H1 (cell line): ENCODE results near the gene KDELR1. TPM values are rescaled to one million over a fixed set of nuclear protein-coding genes. Genes with fewer than 3 reads are reported as not detected.
A peak's percentile ranks its signal among the peaks of the same experiment; 100 is the strongest.

Source experiments
- ATF3 ChIP-seq: IDR thresholded peaks from 2 replicates; pipeline ENCODE4 v1.6.1; 2011; ENCODE audit warnings: low read depth, mild to moderate bottlenecking, low read length; ENCODE audit not compliant: insufficient read depth
- BRCA1 ChIP-seq: IDR thresholded peaks from 2 replicates; pipeline ENCODE4 v1.6.1; 2012; ENCODE audit warnings: low read depth, low read length, improper control_type of control experiment
- CBX5 ChIP-seq: fragments of 300-800, 300-1000 bp; sonication (generic); IDR thresholded peaks from 2 replicates; pipeline ENCODE4 v1.7.1; 2016; ENCODE audit warnings: antibody characterized with exemption, low read length, low read depth
- CHD1 ChIP-seq: IDR thresholded peaks from 2 replicates; pipeline ENCODE4 v1.6.1; 2012; ENCODE audit warnings: low read depth, low read length, improper control_type of control experiment
- CHD2 ChIP-seq: IDR thresholded peaks from 2 replicates; pipeline ENCODE4 v1.6.1; 2012; ENCODE audit warnings: low read length, improper control_type of control experiment
- CREB1 ChIP-seq: IDR thresholded peaks from 2 replicates; pipeline ENCODE4 v1.6.1; 2012; ENCODE audit warnings: inconsistent platforms
- EGR1 ChIP-seq: IDR thresholded peaks from 2 replicates; pipeline ENCODE4 v1.6.1; 2011; ENCODE audit warnings: low read depth, low read length, borderline replicate concordance
- GTF2F1 ChIP-seq: IDR thresholded peaks from 2 replicates; pipeline ENCODE4 v1.6.1; 2012; ENCODE audit warnings: low read depth, low read length, improper control_type of control experiment, borderline replicate concordance
- JUND ChIP-seq: IDR thresholded peaks from 2 replicates; pipeline ENCODE4 v1.6.1; 2011; ENCODE audit warnings: mild to moderate bottlenecking, improper control_type of control experiment, low read length
- KDM4A ChIP-seq: IDR thresholded peaks from one replicate; pipeline ENCODE4 v1.7.1; 2012; ENCODE audit warnings: low read depth, mild to moderate bottlenecking, moderate library complexity, low read length, inconsistent platforms; ENCODE audit not compliant: severe bottlenecking
- POLR2A ChIP-seq, 2 experiments: IDR thresholded peaks; 1 replicate in 1 of 2; 2 replicates in 1 of 2; pipeline ENCODE4 v1.6.1; 2011; ENCODE audit warnings: low read depth in 2 of 2, low read length in 2 of 2, mild to moderate bottlenecking in 2 of 2; ENCODE audit errors: control extremely low read depth in 1 of 2
- POU5F1 ChIP-seq: IDR thresholded peaks from 2 replicates; pipeline ENCODE4 v1.6.1; 2011; ENCODE audit warnings: low read depth, mild to moderate bottlenecking, low read length, moderate library complexity
- RXRA ChIP-seq: IDR thresholded peaks from 2 replicates; pipeline ENCODE4 v1.6.1; 2011; ENCODE audit warnings: low read depth, mild to moderate bottlenecking, low read length, moderate library complexity; ENCODE audit not compliant: insufficient read depth
- SP4 ChIP-seq: IDR thresholded peaks from 2 replicates; pipeline ENCODE4 v1.6.1; 2012; ENCODE audit warnings: low read length, inconsistent platforms
- TCF12 ChIP-seq: IDR thresholded peaks from 2 replicates; pipeline ENCODE4 v1.6.1; 2011; ENCODE audit warnings: low read depth, mild to moderate bottlenecking, low read length
- TEAD4 ChIP-seq: IDR thresholded peaks from 2 replicates; pipeline ENCODE4 v1.6.1; 2012; ENCODE audit warnings: low read depth, low read length, inconsistent platforms, mixed read lengths
- YY1 ChIP-seq: IDR thresholded peaks from 2 replicates; pipeline ENCODE4 v1.6.1; 2011; ENCODE audit warnings: low read depth, mild to moderate bottlenecking, low read length
- polyA plus RNA-seq, 7 experiments: library from polyadenylated mRNA; depleted of rRNA in 3 of 7; stranded (reverse) in 5 of 7; unstranded in 2 of 7; fragments of >200 nt in 5 of 7; fragments of 200-250 nt in 2 of 7; gene quantifications; 1 replicate in 5 of 7; 2 replicates in 1 of 7; 4 replicates in 1 of 7; pipeline versions ENCODE4 v1.2.1 to v1.2.3, GENCODE V29; 2011 to 2013; ENCODE audit warnings: missing spikeins in 2 of 7, mixed read lengths in 2 of 7
- total RNA-seq: library from RNA; stranded (reverse); fragmentation: NEBNext Ultra II Directional; extraction: Animal tissue kit (Norgen Biotek cat#: 25700); gene quantifications from 2 replicates; pipeline ENCODE4 v1.2.1, GENCODE V29; 2021
- TF ChIP-seq, protein P1 (sequence below): IDR thresholded peaks from 2 replicates; pipeline ENCODE4 v1.6.1; 2012; ENCODE audit warnings: inconsistent platforms

Gene KDELR1
- total and polyA plus RNA-seq, 2 of the 8 experiments (the other 6 are each of a cell fraction or from before 2014, with no cell fraction given): 225 to 231 TPM

GRCh38 chr19:48363810-48364597 lies 27.3 kb downstream of the KDELR1 start, which contains the start of the genes SYNGR4 and TMEM143 (continued):
- TF ChIP-seq, protein P1, sequence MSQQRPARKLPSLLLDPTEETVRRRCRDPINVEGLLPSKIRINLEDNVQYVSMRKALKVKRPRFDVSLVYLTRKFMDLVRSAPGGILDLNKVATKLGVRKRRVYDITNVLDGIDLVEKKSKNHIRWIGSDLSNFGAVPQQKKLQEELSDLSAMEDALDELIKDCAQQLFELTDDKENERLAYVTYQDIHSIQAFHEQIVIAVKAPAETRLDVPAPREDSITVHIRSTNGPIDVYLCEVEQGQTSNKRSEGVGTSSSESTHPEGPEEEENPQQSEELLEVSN: peak; percentile 98
- peak; percentile 34; the same call in 1 of the 2 replicates for TF ChIP-seq ATF3
- TF ChIP-seq CHD2: peak; percentile 73; the same call in 1 of the 2 replicates
- peak; percentile 43; the same call in 1 of the 2 replicates for TF ChIP-seq JUND
- TF ChIP-seq KDM4A: no peak
- TF ChIP-seq RXRA: no peak
- no peak for TF ChIP-seq CBX5
- TF ChIP-seq CHD1: no peak
- TF ChIP-seq BRCA1: 0 out of 2 replicates have a peak, but pooled peaks have one; percentile 30
- TF ChIP-seq SP4: peak; percentile 94
- TF ChIP-seq GTF2F1: no peak
- peak in 1 of 2 experiments; percentile 27; a peak in 2 of 3 replicates for TF ChIP-seq POLR2A (IDR thresholded peaks at IDR 0.05; ENCODE audit: control extremely low read depth in 1 of 2, low read depth in 2 of 2, low read length in 2 of 2)
- TF ChIP-seq CREB1: peak; percentile 76
- no peak for TF ChIP-seq TCF12
- TF ChIP-seq TEAD4: no peak
- TF ChIP-seq POU5F1: no peak
- peak; percentile 40; the same call in 1 of the 2 replicates for TF ChIP-seq EGR1
- no peak for TF ChIP-seq YY1
- TF ChIP-seq, all 59 proteins: peak for 15
